OCI-LY7 (cell line): Measurements from ENCODE around the gene LRRC8C. TPM values are rescaled to one million over a fixed set of nuclear protein-coding genes. Genes with fewer than 3 reads are reported as not detected.
A peak's percentile ranks its signal among the peaks of the same experiment; 100 is the strongest.

ENCODE experiments used
- BruUV-seq: library from RNA; stranded (reverse); fragments of 400-500 nt; replicated peaks from 2 replicates; lab custom pipeline; 2021; lab: Mats Ljungman, UMichigan
- CTCF ChIA-PET: fragments of 300-600 bp; sonication (Branson Sonifier 250); formaldehyde crosslinking; loops from one replicate; lab custom pipeline; 2022; ENCODE audit warnings: antibody characterized with exemption; ENCODE audit not compliant: unreplicated experiment; lab: Charles Lee
- POLR2A ChIA-PET: fragments of 300-600 bp; sonication (Branson Sonifier 250); formaldehyde crosslinking; loops from one replicate; lab custom pipeline; 2022; ENCODE audit warnings: antibody characterized with exemption; lab: Charles Lee
- DNase-seq: peaks from one replicate; pipeline ENCODE4 v3.0.0-alpha.2; 2015; ENCODE audit warnings: low spot score
- H2AFZ ChIP-seq: fragments of 200-600 bp; sonication (generic), shearing (Covaris generic); 2 replicates; pipeline ENCODE4 v1.6.1; 2014; ENCODE audit warnings: mild to moderate bottlenecking, antibody characterized with exemption, low read length, moderate library complexity
- H3K27ac ChIP-seq: fragments of 200-600 bp; sonication (generic); 2 replicates; pipeline ENCODE4 v1.5.1; 2014; ENCODE audit warnings: mixed run types, low read depth, mild to moderate bottlenecking, moderate library complexity, low read length, inconsistent platforms; ENCODE audit not compliant: poor library complexity, severe bottlenecking
- H3K36me3 ChIP-seq: fragments of 200-600 bp; sonication (generic); 2 replicates; pipeline ENCODE4 v1.6.1; 2014; ENCODE audit warnings: mild to moderate bottlenecking, antibody characterized with exemption, low read length, moderate library complexity, mixed read lengths; ENCODE audit not compliant: insufficient read depth
- H3K4me1 ChIP-seq: fragments of 200-600 bp; sonication (generic); 2 replicates; pipeline ENCODE4 v1.5.1; 2014; ENCODE audit warnings: mild to moderate bottlenecking, low read length; ENCODE audit not compliant: insufficient read depth, poor library complexity, severe bottlenecking
- H3K4me2 ChIP-seq: fragments of 200-600 bp; sonication (generic); 2 replicates; pipeline ENCODE4 v1.6.1; 2014; ENCODE audit warnings: mild to moderate bottlenecking, low read length
- H3K4me3 ChIP-seq: fragments of 200-600 bp; sonication (generic); 2 replicates; pipeline ENCODE4 v1.5.1; 2014; ENCODE audit warnings: mild to moderate bottlenecking, low read depth, low read length; ENCODE audit not compliant: poor library complexity, severe bottlenecking
- H3K79me2 ChIP-seq: fragments of 200-600 bp; sonication (generic); 2 replicates; pipeline ENCODE4 v1.6.1; 2016; ENCODE audit warnings: low read depth, mild to moderate bottlenecking, low read length, moderate library complexity, mixed read lengths; ENCODE audit not compliant: insufficient read depth
- H3K9me2 ChIP-seq: fragments of 200-600 bp; sonication (generic); 2 replicates; pipeline ENCODE4 v1.6.1; 2016; ENCODE audit warnings: mild to moderate bottlenecking, low read length, mixed read lengths; ENCODE audit not compliant: insufficient read depth
- H3K9me3 ChIP-seq: fragments of 200-600 bp; sonication (generic); 2 replicates; pipeline ENCODE4 v1.6.1; 2014; ENCODE audit warnings: mild to moderate bottlenecking, mixed run types, low read length, mixed read lengths
- H4K20me1 ChIP-seq: fragments of 200-600 bp; sonication (generic); 2 replicates; pipeline ENCODE4 v1.6.1; 2014; ENCODE audit warnings: mild to moderate bottlenecking, antibody characterized with exemption, low read length, moderate library complexity, mixed read lengths; ENCODE audit not compliant: insufficient read depth
- CTCF ChIP-seq: fragments of 200-600 bp; sonication (generic); conservative IDR thresholded peaks from 2 replicates; pipeline ENCODE4 v1.5.1; 2014; ENCODE audit warnings: mild to moderate bottlenecking, antibody characterized with exemption, low read length, moderate library complexity, mixed read lengths
- EZH2phosphoT487 ChIP-seq: fragments of 200-600 bp; sonication (generic); IDR thresholded peaks from 2 replicates; pipeline ENCODE4 v1.6.1; 2018; ENCODE audit warnings: low read depth, borderline replicate concordance, mild to moderate bottlenecking, mixed run types, antibody characterized with exemption, low read length, moderate library complexity, mixed read lengths
- intact Hi-C: fragments of 100-400 bp; cut with micrococcal nuclease; formaldehyde crosslinking; loops from one replicate; pipeline ENCODE4 v1.10.0; 2022; ENCODE audit not compliant: unreplicated experiment
- total RNA-seq, 2 experiments: library from RNA; depleted of rRNA in 1 of 2; stranded (reverse); fragments of >200 nt in 1 of 2; shearing (Covaris generic) in 1 of 2; gene quantifications; 2 replicates each; pipeline ENCODE4 v1.2.3, GENCODE V29; 2014 to 2022

LRRC8C gene
- total RNA-seq, 2 experiments from 2014 or later = 6.0 to 9.0 TPM

- no peak overlapping the region for H2AFZ ChIP-seq
- ChIA-PET CTCF (no interaction called here), POLR2A (interaction anchor here (0.5 to 2.5 kb wide), 11 partner anchors 10 to 841 kb away, joined by 3 to 9 read pairs (median 3); no protein-coding TSS in a partner anchor)
- peak overlapping the region; percentile 76; the same call in 1 of the 2 replicates for H3K4me2 ChIP-seq
- H3K4me1 ChIP-seq = peaks cover 40% of the 10 kb centered on the region
- no peaks in the 10 kb centered on the region for H3K36me3 ChIP-seq
- no peaks in the 10 kb centered on the region for H4K20me1 ChIP-seq
- no peak for DNase-seq
- no peak for TF ChIP-seq EZH2phosphoT487
- TF ChIP-seq CTCF = no peak
- intact Hi-C loops = no loop called here
- peaks cover 29% of the 10 kb centered on the region; the same call in 1 of the 2 replicates for H3K79me2 ChIP-seq
- no peaks in the 10 kb centered on the region for H3K9me3 ChIP-seq
- no peaks in the 10 kb centered on the region for H3K9me2 ChIP-seq
- no TSS peak for BruUV-seq
- H3K4me3 ChIP-seq = no peak overlapping the region
- H3K27ac ChIP-seq = no peak overlapping the region
These were observed 36.0 kb downstream of the LRRC8C start for GRCh38 chr1:89668961-89669360.

- H4K20me1 ChIP-seq = no peaks in the 10 kb centered on the region
These were observed 36.5 kb downstream of the LRRC8C start for GRCh38 chr1:89669441-89669840.

More at GRCh38 chr1:89669441-89669840, 36.5 kb downstream of the LRRC8C start:
- Histone ChIP-seq H3K9me3 (no peaks in the 10 kb centered on the region), H3K36me3 (no peaks in the 10 kb centered on the region), H3K4me3 (peak overlapping the region; percentile 46), H3K4me2 (peak overlapping the region; percentile 76), H3K27ac (no peak overlapping the region), H2AFZ (no peak overlapping the region), H3K79me2 (peaks cover 29% of the 10 kb centered on the region; the same call in 1 of the 2 replicates), H3K9me2 (no peaks in the 10 kb centered on the region), H3K4me1 (peaks cover 40% of the 10 kb centered on the region)
- no peak for TF ChIP-seq EZH2phosphoT487
- TF ChIP-seq CTCF = no peak
- ChIA-PET POLR2A (interaction anchor here (0.5 to 2.7 kb wide), 15 partner anchors 8 to 841 kb away, joined by 3 to 12 read pairs (median 3); no protein-coding TSS in a partner anchor), CTCF (no interaction called here)
- DNase-seq = no peak
- intact Hi-C loops = no loop called here
- no TSS peak for BruUV-seq
